HepG2 (cell line): ENCODE results near the gene TRIAP1. TPM values are rescaled to one million over a fixed set of nuclear protein-coding genes. Genes with fewer than 3 reads are reported as not detected.

Experiments
- ATAC-seq: fragments of 200-7000 bp; cut with Tn5 transposase; 3 replicates; pipeline ENCODE4 v1.9.1; 2020; ENCODE audit warnings: mild to moderate bottlenecking, moderate library complexity
- BruUV-seq: library from RNA; stranded (reverse); fragments of 400-500 nt; replicated peaks from 2 replicates; lab custom pipeline; 2021; lab: Mats Ljungman, UMichigan
- CTCF ChIA-PET: fragments of 300-600 bp; formaldehyde crosslinking; extraction: SDS; loops from one replicate; lab custom pipeline; 2021; ENCODE audit warnings: low total read pairs, inconsistent platforms, low intra/inter-chr PET ratio; lab: Yijun Ruan, JAX
- POLR2A ChIA-PET: fragments of 350-600 bp; sonication (Branson Sonifier 250); formaldehyde crosslinking; loops from one replicate; lab custom pipeline; 2020; ENCODE audit warnings: antibody characterized with exemption, inconsistent platforms; lab: Yijun Ruan, JAX
- DNase-seq: peaks from one replicate; pipeline ENCODE4 v3.0.0-alpha.2; 2015; ENCODE audit warnings: low spot score
- FAIRE-seq: peaks from 3 replicates; lab custom pipeline; 2011; peaks lifted over from hg19 to GRCh38; lab: Jason Lieb, UNC
- H2AFZ ChIP-seq: one replicate; pipeline ENCODE4 v1.6.1; 2011; ENCODE audit warnings: low read length, inconsistent platforms
- H3K27ac ChIP-seq: fragments of 300-600 bp; 3 replicates; pipeline ENCODE4 v1.8.0; 2011; ENCODE audit warnings: mixed run types, mild to moderate bottlenecking, mixed read lengths, low read length, inconsistent platforms; ENCODE audit not compliant: insufficient read depth; ENCODE audit errors: extremely low read length
- H3K27me3 ChIP-seq, 2 experiments: fragments of 200-600 bp in 1 of 2; 2 replicates in 1 of 2; 3 replicates in 1 of 2; pipeline versions ENCODE4 v1.6.0 to v1.8.0; 2011; ENCODE audit warnings: low read length in 2 of 2, mild to moderate bottlenecking in 2 of 2, moderate library complexity in 2 of 2, inconsistent platforms in 1 of 2; ENCODE audit not compliant: insufficient read depth in 2 of 2, control insufficient read depth in 1 of 2
- H3K36me3 ChIP-seq, 2 experiments: fragments of 200-600 bp in 1 of 2; replicated peaks in 1 of 2; 2 replicates in 1 of 2; 3 replicates in 1 of 2; pipeline versions ENCODE4 v1.5.1 to v1.8.0; 2011; ENCODE audit warnings: low read length in 2 of 2, inconsistent platforms in 1 of 2; ENCODE audit not compliant: insufficient read depth in 2 of 2, control insufficient read depth in 1 of 2
- H3K4me1 ChIP-seq: 2 replicates; pipeline ENCODE4 v1.5.1; 2012; ENCODE audit warnings: low read length, inconsistent platforms; ENCODE audit not compliant: insufficient read depth
- H3K4me2 ChIP-seq: 2 replicates; pipeline ENCODE4 v1.6.0; 2011; ENCODE audit warnings: low read depth, low read length, inconsistent platforms
- H3K4me3 ChIP-seq, 3 experiments: fragments of 200-600 bp in 1 of 3; sonication (generic), shearing (Covaris generic) in 1 of 3; replicated peaks in 1 of 3; 2 replicates each; pipeline ENCODE4 v1.5.1; 2011 to 2016; ENCODE audit warnings: low read length in 3 of 3, inconsistent platforms in 2 of 3, low read depth in 2 of 3, mild to moderate bottlenecking in 2 of 3, control low read depth in 1 of 3, mixed read lengths in 1 of 3; ENCODE audit not compliant: insufficient read depth in 1 of 3
- H3K79me2 ChIP-seq: one replicate; pipeline ENCODE4 v1.6.1; 2011; ENCODE audit warnings: low read length, inconsistent platforms; ENCODE audit not compliant: insufficient read depth
- H3K9ac ChIP-seq: 2 replicates; pipeline ENCODE4 v1.6.0; 2011; ENCODE audit warnings: mild to moderate bottlenecking, low read depth, low read length, inconsistent platforms; ENCODE audit not compliant: insufficient read depth
- H3K9me3 ChIP-seq: 2 replicates; pipeline ENCODE4 v1.5.1; 2012; ENCODE audit warnings: mild to moderate bottlenecking, low read length
- H4K20me1 ChIP-seq: 2 replicates; pipeline ENCODE4 v1.6.0; 2011; ENCODE audit warnings: inconsistent platforms, mild to moderate bottlenecking, low read length, moderate library complexity; ENCODE audit not compliant: insufficient read depth
- AGO2 ChIP-seq: fragments of 200-400 bp; formaldehyde crosslinking; optimal IDR thresholded peaks from 2 replicates; pipeline ENCODE3; 2017; ENCODE audit warnings: mild to moderate bottlenecking, low read depth, low read length, moderate library complexity
- CCAR2 ChIP-seq: fragments of 200-400 bp; formaldehyde crosslinking; optimal IDR thresholded peaks from 2 replicates; pipeline ENCODE3; 2018; ENCODE audit warnings: low read depth, mild to moderate bottlenecking, low read length, moderate library complexity
- POLR2A ChIP-seq, 2 experiments: IDR thresholded peaks; 2 replicates each; pipeline ENCODE4 v1.6.1; 2011; ENCODE audit warnings: low read depth in 2 of 2, low read length in 2 of 2, mild to moderate bottlenecking in 1 of 2, moderate library complexity in 1 of 2; ENCODE audit not compliant: insufficient read depth in 1 of 2
- POLR2G ChIP-seq: fragments of 200-400 bp; formaldehyde crosslinking; IDR thresholded peaks from 2 replicates; pipeline ENCODE4 v1.6.1; 2018; ENCODE audit warnings: mild to moderate bottlenecking, low read depth, low read length, moderate library complexity
- RBFOX2 ChIP-seq: fragments of 200-400 bp; formaldehyde crosslinking; IDR thresholded peaks from 2 replicates; pipeline ENCODE4 v1.6.1; 2017; ENCODE audit warnings: low read depth, mild to moderate bottlenecking, low read length
- RBM22 ChIP-seq: fragments of 200-400 bp; formaldehyde crosslinking; optimal IDR thresholded peaks from 2 replicates; pipeline ENCODE3; 2017; ENCODE audit warnings: mild to moderate bottlenecking, low read length, moderate library complexity
- SSRP1 ChIP-seq: IDR thresholded peaks from 2 replicates; pipeline ENCODE4 v1.6.1; 2016; ENCODE audit warnings: control low read depth
- TAF15 ChIP-seq: fragments of 200-400 bp; formaldehyde crosslinking; IDR thresholded peaks from one replicate; pipeline ENCODE4 v1.6.1; 2018; ENCODE audit warnings: mild to moderate bottlenecking, low read depth, low read length; ENCODE audit not compliant: poor library complexity, severe bottlenecking
- TOPORS ChIP-seq: sonication (generic); formaldehyde crosslinking; IDR thresholded peaks from 2 replicates; pipeline ENCODE4 v1.8.0; 2023; ENCODE audit warnings: mild to moderate bottlenecking, missing genetic modification reagents
- WGBS: methylation state at CpG from one replicate; pipeline ENCODE4 v1.1.6; 2017; ENCODE audit warnings: low lambda C conversion rate; 5-methylcytosine and 5-hydroxymethylcytosine counted together
- in situ Hi-C: cut with HindIII; loops from 2 replicates; pipeline ENCODE4 v1.10.0; 2017; ENCODE audit warnings: low pct_unique_long_range_greater_than_20kb; ENCODE audit not compliant: extremely low pct_ligation_motif_present
- intact Hi-C: fragments of 100-400 bp; cut with micrococcal nuclease; formaldehyde crosslinking; loops from one replicate; pipeline ENCODE4 v1.10.0; 2022; ENCODE audit not compliant: unreplicated experiment
- polyA plus RNA-seq, 8 experiments: library from polyadenylated mRNA; depleted of rRNA in 3 of 8; stranded (reverse) in 7 of 8; unstranded in 1 of 8; fragments of >200 nt; fragmentation: Illumina TruSeq in 4 of 8; extraction: Trizol in 4 of 8; gene quantifications; 2 replicates each; pipeline versions ENCODE4 v1.2.1 to v1.2.3, GENCODE V29; 2011 to 2016; ENCODE audit warnings: low read depth in 4 of 8, missing spikeins in 1 of 8, mixed read lengths in 1 of 8; ENCODE audit not compliant: insufficient read depth in 1 of 8
- total RNA-seq, 5 experiments: library from RNA; depleted of rRNA; stranded (reverse); fragments of >200 nt; fragmentation: Illumina TruSeq; extraction: Trizol; gene quantifications; 2 replicates each; pipeline ENCODE4 v1.2.3, GENCODE V29; 2016; ENCODE audit warnings: low read depth in 1 of 5

Gene TRIAP1
- total and polyA plus RNA-seq, 2 of the 13 experiments (the other 11 are each of a cell fraction or from before 2014, with no cell fraction given), result 55.0 to 117 TPM

DNA sequence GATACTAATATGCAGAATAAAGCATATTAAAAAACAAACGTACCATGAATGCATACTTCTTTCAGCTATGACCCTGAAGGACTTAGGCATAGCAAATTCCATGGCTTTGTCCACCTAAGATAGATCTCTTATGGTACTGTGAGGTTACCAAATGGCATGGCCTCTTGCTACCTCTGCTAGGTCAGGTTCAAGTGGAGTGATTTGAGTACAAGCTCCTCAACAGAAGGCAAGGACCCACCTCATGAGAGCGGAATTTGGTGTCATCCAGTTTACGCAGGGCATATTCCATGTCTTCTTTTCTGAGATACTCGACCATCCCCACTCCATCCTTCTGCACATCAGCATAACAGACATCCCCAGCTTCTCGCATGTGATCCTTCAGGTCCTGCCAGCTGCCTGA lies 17.5 kb upstream of the TRIAP1 start:
- FAIRE-seq (no peak), DNase-seq (no peak), ATAC-seq (no peak)
- Histone ChIP-seq H3K9ac (no peak overlapping the region), H3K9me3 (no peaks in the 10 kb centered on the region), H3K27me3 (no peaks in the 10 kb centered on the region), H2AFZ (no peak overlapping the region), H3K4me1 (peaks cover 23% of the 10 kb centered on the region), H3K4me2 (no peak overlapping the region), H3K79me2 (peaks cover 36% of the 10 kb centered on the region), H3K27ac (no peak overlapping the region), H3K4me3 (no peak overlapping the region), H4K20me1 (peaks cover 30% of the 10 kb centered on the region)
- BruUV-seq, result no TSS peak
- 96% methylated on average over 5 of the region's 5 CpGs for WGBS
- in situ Hi-C loops, result no loop called here
- intact Hi-C loops, result no loop called here
- TF ChIP-seq RBM22, result peak; percentile 78
- TF ChIP-seq TAF15, result no peak
- peak; percentile 48 for TF ChIP-seq RBFOX2
- no peak for TF ChIP-seq SSRP1 (CRISPR knock-in tag)
- peak; percentile 6; the same call in 1 of the 2 replicates for TF ChIP-seq POLR2G
- TF ChIP-seq, all 625 proteins: peak for 3
- ChIA-PET POLR2A (interaction anchor here (1.6 kb wide), 1 partner anchor 234 kb away, joined by 3 read pairs; no protein-coding TSS in a partner anchor), CTCF (no interaction called here)
- H3K36me3 ChIP-seq, result peaks cover 27 to 73% of the 10 kb centered on the region in 2 experiments

- Histone ChIP-seq H4K20me1 (peaks cover 14% of the 10 kb centered on the region), H3K4me2 (no peak overlapping the region)
- intact Hi-C loops, result no loop called here
- BruUV-seq, result TSS peak; percentile 19
- TF ChIP-seq TOPORS (CRISPR knock-in tag) (no peak), CCAR2 (no peak), POLR2A (IDR thresholded peaks at IDR 0.05; ENCODE audit: insufficient read depth in 1 of 2, low read depth in 2 of 2, low read length in 2 of 2) (peak; percentile 12 to 30; a peak in 2 of 4 replicates), RBFOX2 (peak; percentile 31), AGO2 (peak; percentile 65), SSRP1 (CRISPR knock-in tag) (0 out of 2 replicates have a peak, but pooled peaks have one; percentile 69)
- TF ChIP-seq, all 625 proteins: peak for 4
- H2AFZ ChIP-seq, result no peak overlapping the region
- no peak for ATAC-seq
- H3K9me3 ChIP-seq, result no peaks in the 10 kb centered on the region
- no peak for FAIRE-seq
- H3K36me3 ChIP-seq, result peaks cover 33 to 77% of the 10 kb centered on the region in 2 experiments
- peaks cover 13% of the 10 kb centered on the region for H3K4me1 ChIP-seq
- in situ Hi-C loops, result no loop called here
- no peak overlapping the region for H3K9ac ChIP-seq
- H3K4me3 ChIP-seq, result no peak overlapping the region
- H3K27ac ChIP-seq, result no peak overlapping the region
- CTCF ChIA-PET, result no interaction called here
- 95% methylated on average over 3 of the region's 3 CpGs for WGBS
- no peaks in the 10 kb centered on the region for H3K27me3 ChIP-seq
- POLR2A ChIA-PET, result interaction anchor here (0.7 kb wide), 1 partner anchor 9 kb away, joined by 3 read pairs; no protein-coding TSS in a partner anchor
- peaks cover 20% of the 10 kb centered on the region for H3K79me2 ChIP-seq
- no peak for DNase-seq
Measured at GRCh38 chr12:120462099-120462640, 16.0 kb upstream of the TRIAP1 start.
